ENCODE measurements around the gene CACNA2D3.
"Not testable (repeated sequence)": the region's sequence is repeated elsewhere in the genome, so short reads cannot be mapped to it uniquely, and the experiment has no call there.

CACNA2D3 gene

DNA sequence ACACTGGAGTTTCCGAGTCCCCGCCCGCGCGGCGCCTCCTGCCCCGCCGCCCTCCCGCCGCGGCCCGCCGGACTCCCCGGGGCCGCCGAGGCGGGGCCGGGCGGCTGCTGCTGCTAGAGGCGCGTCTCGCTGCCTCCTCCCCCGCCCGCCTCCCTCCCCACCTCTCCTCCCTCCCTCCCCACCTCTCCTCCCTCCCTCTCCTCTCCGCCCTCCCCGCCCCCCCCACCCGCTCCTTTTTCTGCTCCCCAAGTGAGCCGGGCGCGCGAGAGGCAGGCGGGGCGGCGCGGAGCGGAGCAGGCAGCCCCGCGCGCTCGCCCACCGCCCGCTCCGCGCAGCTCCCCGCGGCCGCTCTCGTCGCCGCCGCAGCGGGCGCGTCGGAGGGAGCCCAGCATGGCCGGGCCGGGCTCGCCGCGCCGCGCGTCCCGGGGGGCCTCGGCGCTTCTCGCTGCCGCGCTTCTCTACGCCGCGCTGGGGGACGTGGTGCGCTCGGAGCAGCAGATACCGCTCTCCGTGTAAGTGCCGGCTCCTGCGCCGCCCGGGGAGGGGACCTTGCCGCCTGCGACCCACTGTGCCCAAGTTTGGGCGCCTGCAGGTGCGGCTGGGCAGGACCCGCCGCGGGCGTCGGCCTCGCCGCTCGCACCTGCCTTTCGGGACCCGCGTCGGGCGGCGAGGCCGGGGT is at the start of gene CACNA2D3:
Gene CACNA2D3 (plus strand): TSS at position 229 of the 679 bp plus-strand sequence.
- peak; percentile 4 for DNase-seq

DNA sequence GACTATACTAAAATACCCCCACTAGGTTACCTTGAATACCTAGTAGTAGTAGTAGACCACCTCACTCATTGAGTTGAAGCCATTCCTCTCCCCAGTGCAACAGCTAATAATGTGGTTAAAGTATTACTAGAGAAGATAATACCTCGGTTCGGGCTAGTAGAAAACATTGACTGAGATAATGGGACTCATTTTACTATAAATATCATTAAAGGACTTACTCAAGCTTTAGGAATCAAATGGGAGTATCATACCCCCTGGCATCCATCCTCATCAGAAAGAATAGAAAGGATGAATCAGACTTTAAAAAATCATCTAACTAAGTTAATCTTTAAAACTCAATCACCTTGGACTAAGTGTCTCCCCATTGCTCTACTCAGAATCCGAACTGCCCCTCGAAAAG is 49.0 kb upstream of the CACNA2D3 start:
- DNase-seq = peak; percentile 59

DNA sequence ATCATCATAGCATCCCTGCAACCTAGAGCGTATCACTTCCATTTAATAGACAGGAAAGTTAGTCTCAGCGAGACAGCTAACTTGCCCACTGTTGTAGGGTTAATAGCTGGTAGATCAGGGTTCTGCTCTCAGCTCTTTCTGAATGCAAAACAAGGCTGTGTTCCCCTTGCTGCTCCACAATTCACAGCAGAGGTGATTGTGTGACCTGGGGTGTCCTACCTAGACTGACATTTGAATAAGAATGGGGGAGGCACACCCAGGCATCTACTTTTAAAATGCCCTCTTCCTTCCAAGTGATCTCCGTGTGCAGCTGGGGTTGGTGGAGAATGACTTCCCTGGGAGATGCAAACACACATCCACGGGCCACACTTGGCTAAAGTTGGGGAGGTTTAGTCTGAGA is 43.0 kb upstream of the CACNA2D3 start:
- no peak for DNase-seq

DNA sequence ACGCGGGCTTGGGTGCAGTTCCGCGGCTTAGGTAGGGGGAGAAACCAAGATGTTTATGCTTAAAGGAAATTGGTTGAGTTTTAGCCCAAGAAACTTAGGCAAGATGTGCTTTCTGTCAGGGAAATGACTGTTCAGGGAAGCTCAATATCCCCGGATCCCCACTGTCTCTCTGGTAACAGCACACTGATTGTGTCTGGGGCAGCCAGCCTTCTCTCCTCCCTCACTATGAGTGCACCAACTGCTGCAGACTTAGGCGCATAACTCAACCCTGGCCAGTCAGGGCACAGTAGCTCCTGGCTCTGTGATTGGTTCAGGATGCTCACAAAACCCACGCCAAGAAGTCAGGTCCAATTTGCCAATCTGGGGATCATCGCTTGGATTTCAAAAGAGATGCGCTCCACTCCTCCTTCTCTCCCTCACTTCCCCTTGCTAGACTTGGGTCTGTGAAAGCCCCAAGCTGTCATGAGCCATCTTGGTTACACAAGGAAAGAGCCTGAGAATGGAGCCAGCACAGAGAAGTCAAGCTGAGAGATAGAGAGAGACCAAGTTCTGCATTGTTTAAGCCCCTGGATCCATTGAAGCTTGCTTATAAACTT is 42.5 kb upstream of the CACNA2D3 start:
- DNase-seq = no peak

DNA sequence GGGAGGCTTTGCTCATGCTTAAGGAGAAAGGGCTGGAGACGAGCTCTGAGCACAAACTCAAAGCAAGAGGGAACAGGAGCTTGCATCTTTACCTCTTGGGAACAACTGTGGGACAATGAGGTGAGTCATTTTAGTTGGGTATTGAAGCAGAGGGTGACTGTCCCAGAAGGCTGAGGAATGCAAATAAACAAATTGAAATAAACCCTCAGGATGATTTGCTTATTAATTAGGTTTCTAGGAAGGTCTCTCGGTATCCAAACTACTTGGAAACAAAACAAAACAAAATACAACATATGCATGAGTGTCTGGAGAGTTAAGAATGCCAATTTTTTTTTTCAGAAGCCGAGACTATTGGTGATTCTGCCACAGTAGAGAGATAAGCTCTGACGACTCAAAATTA is 38.4 kb upstream of the CACNA2D3 start:
- no peak for DNase-seq

DNA sequence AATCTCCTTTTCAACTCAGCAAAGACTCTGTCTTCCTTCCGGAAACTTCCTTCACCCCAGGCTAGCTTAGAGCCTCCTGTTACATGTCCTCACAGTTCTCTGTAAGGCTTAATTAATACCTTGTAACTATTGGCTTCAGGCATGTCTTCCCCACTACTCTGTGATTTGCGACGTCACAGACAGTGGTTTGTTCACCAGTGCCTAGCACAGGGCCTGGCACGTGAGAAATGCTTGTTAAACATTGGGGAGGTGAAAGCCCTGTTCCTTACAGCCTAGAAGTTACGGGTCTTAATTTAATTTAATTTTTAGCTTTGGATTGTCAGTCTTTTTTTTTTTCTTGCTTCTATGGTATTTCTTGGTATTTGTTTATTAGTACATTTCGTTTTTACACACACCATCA is 36.4 kb upstream of the CACNA2D3 start:
- DNase-seq = no peak

DNA sequence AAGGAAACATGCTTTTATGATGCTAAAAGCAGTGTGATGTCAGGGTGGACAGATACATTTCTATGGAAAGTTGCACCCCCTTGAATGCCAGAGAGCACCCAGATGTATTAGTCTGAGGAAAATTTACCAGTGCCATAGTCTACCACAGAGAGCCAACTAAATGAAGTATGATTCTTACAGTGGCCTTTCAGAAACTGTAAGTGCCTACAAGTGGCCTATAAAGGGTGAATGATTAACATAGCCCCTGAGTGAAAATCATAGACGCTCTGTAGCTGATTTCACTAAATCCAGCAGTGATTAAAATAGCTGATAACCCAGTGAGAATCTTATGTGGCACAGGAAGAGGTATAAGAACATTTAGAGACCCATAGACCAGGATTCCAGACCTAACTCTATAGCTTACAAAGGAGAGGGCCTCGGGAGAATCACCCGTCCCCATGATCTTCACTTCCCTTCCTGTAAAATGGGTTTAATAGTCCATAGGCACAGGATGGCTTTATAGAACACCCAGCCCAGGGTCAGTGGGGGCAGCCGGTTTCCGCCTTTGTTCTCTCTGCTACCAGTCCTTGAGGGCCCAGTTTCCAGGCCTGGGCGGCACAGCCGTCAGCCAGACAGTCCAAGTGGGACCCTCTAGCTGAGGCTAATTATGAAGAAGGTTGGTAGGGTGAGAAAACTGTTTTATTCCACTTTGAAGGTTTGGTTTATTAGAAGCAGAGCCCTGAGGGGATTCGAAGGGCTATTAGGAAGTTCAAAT is 35.5 kb upstream of the CACNA2D3 start:
- no peak for DNase-seq

DNA sequence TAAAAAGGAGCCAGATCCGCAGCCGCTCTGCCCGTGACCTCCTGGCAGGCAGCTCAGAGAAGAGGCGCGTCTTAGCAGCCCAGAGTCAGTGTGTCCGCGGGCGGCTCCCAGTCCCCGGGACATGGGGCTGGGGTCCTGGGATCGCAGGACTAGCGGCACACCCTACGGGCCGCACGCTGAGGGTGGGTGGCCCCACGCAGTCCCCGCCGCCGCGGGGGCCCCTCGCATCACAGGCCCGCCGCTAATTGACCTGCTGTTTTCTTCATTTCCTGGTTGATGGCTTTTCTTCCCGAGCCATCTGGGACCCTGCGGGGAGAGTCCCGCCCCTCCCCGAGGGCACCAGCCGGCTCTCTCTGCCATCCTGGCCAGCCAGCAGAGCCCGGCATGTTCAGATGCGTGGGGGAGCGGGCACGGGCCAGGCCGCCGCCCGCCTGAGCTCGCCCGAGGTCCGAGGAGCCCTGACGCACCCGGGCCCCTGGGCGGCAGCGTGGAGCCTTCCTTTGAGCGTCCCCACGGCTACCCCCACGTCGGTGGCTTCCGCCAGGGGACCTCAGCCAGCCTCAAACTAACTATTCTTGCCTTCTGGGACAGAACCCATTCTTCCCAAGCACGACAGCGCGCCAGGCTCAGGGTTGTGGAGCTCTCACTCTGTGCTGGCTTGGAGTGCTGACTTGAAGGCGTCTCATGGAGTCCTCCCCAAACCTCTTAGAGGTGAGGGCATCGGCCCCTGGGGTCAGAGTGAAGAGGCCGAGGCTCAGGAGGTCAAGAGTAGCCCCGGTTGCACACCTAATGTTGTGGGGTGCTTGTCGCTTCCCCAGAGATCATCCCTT is 34.6 kb upstream of the CACNA2D3 start:
- DNase-seq = no peak

DNA sequence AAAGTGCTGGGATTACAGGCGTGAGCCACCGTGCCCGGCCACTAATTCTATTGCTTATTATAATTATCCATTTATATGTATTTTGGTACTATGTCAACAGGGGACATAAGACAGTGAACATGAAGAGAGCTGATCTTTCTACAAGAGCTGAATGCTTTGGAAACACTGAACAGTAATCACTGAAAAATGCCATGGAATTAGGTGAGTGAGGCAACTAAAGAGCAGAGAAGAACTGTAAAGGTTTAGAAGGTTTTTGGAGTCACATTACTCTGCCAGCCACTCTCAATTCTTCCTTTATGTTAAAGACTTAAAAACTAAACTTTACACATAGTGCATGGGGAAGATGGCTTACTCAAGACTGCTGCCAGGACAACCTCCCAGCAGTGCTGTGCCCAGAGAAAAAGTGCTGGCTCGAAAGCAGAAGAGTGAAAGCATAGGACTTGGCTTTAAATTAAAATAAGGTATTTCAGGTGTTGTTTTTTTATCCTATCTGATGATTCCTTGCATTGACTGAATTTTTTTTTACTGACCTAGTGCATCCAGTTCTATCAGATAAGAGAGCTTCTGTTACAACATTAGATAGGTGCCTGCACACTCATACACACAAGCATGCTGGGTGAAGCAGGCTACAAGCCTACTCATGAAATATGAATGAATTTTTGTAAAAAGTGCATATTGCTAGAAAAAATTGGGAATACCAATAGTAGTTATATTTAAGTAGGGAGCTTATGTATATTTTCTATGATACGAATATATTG is 28.7 kb upstream of the CACNA2D3 start:
- no peak for DNase-seq

DNA sequence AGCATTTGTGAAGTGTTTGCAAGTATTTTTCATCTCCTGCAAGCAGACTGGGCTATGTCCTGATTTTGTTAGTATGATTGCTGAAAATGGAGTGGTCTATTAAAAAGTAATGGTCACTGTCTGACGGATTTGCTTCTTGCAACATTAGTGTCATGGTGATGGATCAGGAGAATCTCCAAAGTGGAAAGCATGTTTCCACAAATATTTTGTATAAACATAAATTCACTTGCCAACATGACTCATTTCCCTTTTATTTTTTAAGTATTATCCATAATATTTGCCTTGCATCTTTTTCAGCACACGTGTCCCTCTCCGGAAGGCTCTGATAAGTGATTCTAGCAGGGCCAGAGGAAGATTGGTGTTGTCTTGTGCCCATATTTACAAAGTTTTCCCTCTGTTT is 27.4 kb upstream of the CACNA2D3 start:
- DNase-seq = no peak

DNA sequence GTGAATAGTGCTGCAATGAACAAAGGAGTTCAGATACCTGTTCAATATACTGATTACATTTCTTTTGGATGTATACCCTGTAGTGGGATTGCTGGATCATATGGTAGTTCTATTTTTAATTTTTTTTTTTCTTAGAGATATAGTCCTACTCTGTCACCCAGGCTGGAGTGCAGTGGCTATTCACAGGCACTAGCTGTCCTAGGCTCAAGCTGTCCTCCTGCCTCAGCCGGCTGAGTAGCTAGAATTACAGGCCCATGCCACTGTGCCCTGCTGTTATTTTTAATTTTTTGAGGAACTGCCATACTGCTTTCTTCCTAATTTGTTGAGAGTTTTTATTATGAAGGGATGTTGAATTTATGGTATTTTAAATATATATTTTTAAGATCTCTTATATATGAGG is 23.0 kb upstream of the CACNA2D3 start:
- no peak for DNase-seq

DNA sequence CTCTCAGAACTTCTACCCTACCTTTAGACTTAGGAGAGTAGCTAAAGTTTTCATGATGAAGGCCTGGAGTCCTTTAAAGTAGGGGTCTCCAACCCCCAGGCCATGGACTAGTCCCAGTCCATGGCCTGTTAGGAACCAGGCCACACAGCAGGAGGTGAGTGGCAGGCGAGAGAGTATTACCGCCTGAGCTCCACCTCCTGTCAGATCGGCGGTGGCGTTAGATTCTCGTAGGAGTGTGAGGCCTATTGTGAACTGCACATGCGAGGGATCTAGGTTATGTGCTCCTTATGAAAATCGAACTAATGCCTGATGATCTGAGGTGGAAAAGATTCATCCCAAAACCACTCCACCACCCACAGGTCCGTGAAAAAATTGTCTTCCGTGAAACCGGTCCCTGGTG is 18.3 kb upstream of the CACNA2D3 start:
- no peak for DNase-seq

DNA sequence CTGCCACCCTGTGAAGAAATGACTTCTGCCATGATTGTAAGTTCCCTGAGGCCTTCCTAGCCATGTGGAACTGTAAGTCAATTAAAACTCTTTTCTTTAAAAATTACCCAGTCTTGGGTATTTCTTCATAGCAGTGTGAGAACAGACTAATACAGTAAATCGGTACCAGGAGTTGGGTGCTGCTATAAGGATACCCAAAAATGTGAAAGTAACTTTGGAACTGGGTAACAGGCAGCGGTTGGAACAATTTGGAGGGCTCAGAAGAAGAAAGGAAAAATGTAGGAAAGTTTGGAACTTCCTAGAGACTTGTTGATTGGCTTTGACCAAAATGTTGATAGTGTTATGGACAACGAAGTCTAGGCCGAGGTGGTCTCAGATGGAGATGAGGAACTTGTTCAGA is 6.2 kb upstream of the CACNA2D3 start:
- DNase-seq = not testable (repeated sequence)

DNA sequence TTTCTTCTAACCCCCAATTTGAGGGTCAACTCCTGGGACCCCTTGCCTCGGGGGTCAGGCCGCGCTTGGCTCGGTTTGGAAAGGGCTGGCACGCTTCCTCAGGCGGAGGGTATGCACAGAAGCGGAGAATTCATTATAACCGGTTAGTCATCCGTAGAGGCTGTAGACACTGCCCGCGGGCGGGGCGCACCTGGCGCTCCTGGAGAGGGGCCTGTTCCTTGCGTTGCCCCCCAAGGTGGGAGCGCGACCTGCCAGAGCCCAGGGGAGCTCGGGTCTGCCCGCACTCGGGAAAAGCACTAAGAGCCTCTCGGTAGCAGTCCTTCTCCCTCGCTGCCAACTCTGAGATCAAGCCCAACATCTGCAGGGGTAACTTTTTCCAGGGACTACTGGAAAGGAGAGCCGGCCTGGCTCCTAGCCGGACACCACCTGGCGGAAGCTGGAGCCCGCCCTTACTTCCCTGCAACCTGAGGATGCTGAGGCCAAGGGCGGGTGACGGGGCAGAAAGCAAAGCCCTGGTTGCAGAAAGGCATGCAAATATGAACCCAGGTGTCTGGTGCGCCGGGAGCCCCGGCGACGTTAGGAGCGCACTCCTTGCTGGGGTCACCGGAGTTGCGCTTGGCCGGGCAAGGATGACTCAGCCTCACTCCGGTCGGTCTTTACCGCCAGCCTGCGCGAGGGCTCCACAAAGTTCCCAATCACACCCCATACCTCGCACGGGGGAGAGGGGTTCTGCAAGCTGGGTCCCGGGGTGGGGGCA is 1.5 kb upstream of the CACNA2D3 start:
- peak; percentile 57 for DNase-seq

DNA sequence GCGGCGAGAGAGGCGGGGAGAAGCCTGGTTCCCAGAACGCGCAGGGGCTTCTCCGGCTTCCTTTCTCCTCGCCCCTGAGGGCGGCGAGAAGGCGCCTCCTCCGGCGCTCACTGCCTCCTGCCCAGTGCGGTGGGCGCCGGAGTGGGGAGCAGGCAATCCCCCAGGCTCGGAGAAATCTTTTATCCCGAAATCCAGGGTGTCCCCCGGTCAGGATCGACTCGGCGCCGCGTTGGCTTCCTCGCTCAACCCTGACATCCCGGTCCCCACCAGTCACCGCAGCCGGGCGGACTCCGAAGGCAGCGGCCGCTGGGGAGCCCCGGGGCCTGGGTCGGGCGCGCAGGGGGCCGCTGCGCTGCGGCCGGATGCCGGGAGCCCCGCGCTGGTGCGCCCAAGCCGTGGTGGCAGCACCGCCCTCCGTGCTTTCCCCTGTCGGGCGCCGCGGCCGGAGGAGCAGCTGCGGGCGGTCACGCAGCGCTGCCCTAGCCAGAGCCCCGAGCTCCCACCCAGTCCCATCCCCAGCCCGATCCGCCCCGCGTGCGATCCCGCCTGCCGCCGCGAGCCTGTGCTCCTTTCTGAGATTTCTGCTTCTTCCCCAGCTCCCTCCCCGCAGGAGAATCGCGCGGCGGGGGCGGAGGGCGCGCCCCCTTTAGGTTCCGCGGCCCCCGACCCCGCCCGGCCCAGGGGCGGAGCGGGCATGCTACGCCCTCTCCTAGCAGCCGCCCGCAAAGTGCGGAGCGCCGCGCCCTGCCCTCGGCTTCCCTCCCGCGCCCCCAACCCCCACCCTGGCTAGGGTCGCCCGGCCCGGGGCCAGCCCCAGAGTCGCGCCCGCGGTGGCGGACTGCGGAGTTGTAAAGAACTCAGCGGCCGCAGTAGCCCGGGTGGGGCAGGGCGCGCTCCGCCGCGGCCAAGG is 683 bp upstream of the CACNA2D3 start:
- DNase-seq = no peak

DNA sequence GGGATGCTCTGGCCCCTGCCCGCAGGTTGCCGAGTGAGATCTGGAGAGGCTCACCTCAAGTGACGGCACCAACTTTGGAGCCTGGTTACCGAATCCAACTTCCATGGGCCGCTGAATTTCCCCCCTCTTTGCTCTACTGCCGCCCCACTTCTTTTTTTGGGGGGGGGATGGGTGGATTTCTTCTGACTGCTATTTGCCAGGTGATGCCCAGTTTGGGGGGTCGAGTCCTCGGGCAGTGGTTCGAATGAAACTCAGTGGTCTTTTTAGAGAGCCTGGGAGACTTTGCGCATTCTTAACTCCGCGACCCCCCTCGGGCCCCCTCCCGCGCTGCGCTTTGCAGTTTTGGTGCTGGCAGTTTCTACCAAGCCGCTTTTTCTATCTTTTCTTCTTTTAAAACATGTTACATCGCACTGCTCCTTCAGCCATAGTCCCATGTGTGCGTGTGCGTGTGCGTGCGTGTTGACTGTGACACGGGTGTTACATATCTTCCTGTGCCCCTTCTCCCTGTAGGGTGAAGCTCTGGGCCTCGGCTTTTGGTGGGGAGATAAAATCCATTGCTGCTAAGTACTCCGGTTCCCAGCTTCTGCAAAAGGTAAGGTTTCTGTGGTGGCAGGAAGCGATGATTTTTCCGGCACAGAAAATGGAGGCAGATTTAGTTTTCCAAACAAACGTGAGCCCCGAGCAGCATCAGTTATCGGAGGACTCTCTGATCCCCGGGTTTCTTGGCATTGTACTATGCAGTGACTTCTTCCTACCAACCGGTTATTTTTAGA is 837 bp downstream of the CACNA2D3 start:
- no peak for DNase-seq

DNA sequence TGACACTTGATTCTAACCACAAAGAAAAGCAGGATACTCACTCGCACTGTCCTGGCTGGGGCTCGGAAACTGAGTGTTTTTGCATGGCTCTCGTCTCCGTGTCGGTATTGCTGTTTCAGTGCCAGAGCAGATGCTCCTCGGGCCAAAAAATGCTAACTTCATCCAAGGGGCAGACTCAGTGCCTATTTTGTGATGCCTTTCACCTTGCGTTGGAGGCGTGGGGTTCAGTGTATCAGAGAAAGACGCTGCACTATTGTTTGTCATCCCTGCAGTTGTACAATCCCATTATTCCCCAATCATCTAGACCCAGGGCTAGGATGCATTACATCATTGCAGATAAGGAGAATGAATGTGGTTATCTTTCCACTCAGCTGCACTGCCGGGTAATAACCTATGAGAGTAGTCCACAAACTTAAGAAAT is 1.4 kb downstream of the CACNA2D3 start:
- DNase-seq = peak; percentile 12

DNA sequence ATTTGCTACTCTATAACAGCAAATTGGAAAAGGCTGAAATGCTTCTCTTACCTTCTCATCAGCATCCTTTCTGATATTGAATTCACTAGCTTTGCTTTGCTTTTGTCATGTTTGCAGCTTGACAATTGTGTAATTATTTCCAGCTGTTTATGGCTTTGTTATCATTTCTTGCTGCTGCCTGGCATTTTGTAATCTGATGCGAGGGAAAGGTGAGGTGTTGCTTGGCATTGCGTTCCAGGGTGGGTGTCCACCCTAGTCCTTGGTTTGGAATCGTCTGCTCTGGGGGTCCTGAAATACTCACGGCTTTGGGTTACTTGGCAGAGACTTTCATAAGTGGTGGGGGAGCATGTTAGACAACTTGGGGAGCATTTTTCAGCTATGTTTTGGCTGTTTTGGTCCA is 2.9 kb downstream of the CACNA2D3 start:
- DNase-seq = no peak

DNA sequence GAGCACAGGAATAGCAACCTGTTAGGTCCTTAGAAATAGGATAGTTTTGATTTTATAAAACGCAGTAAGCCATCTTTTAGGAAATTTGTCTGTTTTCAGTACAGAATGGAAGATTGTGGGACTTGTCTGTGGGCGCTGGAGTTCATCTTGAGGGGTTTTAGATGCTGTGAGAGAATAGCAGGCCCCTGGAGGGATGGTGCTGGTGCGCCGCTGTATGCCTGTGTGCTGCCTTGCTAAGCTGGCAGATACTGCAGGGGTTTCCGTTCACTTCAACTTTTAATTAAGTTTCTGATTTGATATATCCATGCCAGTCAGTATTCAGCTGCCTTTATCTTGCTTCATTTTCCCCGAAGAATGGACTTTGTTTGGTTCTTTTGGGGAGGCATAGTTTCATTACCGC is 4.2 kb downstream of the CACNA2D3 start:
- DNase-seq = no peak

DNA sequence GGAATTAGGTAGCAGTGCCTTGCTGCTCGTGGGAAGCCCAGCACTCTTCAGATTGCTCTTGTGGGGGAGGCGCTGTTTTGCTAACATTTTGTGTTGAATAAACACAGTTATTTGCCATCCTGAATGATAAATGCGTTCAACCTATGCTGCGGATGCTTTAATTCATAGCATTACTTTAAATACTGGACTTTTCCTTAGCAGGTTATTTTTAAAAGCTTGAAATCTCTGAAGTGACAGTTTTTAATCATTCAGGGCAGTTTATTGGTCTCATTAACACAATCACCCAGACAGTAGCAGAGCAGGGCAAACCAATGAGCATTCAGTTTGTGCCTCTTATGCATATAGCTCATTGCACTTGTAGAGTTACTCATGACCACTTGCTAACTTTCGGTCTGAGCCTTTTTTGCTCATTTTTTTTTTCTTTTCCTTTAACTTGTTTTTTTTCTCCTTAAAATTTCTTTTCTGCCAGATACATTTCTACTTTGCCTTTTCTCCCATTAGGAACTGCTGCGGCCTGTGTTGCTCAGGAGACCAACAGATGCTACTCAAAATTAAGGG is 5.2 kb downstream of the CACNA2D3 start:
- no peak for DNase-seq

Data from kidney glomerular epithelial cell (primary cell).